SH-SY5Y (cell line): ENCODE data around the gene C1orf105.

Experiments
- GATA2 ChIP-seq: IDR thresholded peaks from 2 replicates; pipeline ENCODE4 v1.6.1; 2011; ENCODE audit warnings: mild to moderate bottlenecking, low read depth, low read length
- GATA3 ChIP-seq: IDR thresholded peaks from 2 replicates; pipeline ENCODE4 v1.6.1; 2011; ENCODE audit warnings: low read depth, mild to moderate bottlenecking, low read length, moderate library complexity

DNA sequence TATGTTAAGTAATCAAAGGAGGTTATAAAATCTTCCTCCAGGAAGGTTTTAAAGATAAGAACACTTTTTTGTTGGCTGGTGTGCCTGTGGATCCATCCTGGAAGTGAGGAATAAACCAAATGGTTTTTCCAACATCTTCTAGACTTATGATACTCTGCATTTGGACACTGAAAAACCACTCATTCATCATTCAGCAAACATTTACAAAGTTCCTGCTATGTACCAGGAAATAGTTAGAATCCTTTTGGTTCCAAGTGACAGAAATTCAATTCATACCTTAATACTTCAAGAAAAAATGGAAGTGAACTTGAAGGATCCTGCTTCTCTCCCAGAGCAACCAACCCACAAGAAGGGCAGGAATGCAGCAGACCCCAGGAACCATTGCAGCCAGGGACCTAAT lies 63.0 kb downstream of the C1orf105 start:
- TF ChIP-seq GATA2 (no peak), GATA3 (no peak)
